SU-DHL-6 (cell line): Measurements from ENCODE around the gene PBX1.

Experiments
- H2AFZ ChIP-seq: fragments of 200-600 bp; sonication (generic); 2 replicates; pipeline ENCODE4 v1.6.1; 2014; ENCODE audit warnings: low read depth, mild to moderate bottlenecking, moderate library complexity, mixed read lengths, antibody characterized with exemption, low read length; ENCODE audit not compliant: severe bottlenecking
- H3F3A ChIP-seq: fragments of 200-600 bp; shearing (Covaris generic); 2 replicates; pipeline ENCODE4 v1.6.0; 2016; ENCODE audit warnings: antibody characterized with exemption, mild to moderate bottlenecking; ENCODE audit not compliant: insufficient read depth
- H3K27ac ChIP-seq: fragments of 200-600 bp; sonication (generic); 2 replicates; pipeline ENCODE4 v1.5.1; 2016; ENCODE audit warnings: low read depth, mild to moderate bottlenecking, low read length, moderate library complexity, mixed read lengths
- H3K27me3 ChIP-seq: fragments of 200-600 bp; sonication (generic), shearing (Covaris generic); 2 replicates; pipeline ENCODE4 v1.6.0; 2014; ENCODE audit warnings: mild to moderate bottlenecking, low read length
- H3K36me3 ChIP-seq: fragments of 200-600 bp; sonication (generic); 2 replicates; pipeline ENCODE4 v1.6.1; 2014; ENCODE audit warnings: mild to moderate bottlenecking, low read length, mixed read lengths
- H3K4me2 ChIP-seq: fragments of 300-600, 200-600 bp; shearing (Covaris generic), sonication (generic); 2 replicates; pipeline ENCODE4 v1.6.0; 2014; ENCODE audit warnings: low read length, low read depth, mild to moderate bottlenecking; ENCODE audit not compliant: poor library complexity, severe bottlenecking
- H3K4me3 ChIP-seq: fragments of 200-600 bp; sonication (generic); 2 replicates; pipeline ENCODE4 v1.5.1; 2014; ENCODE audit warnings: antibody characterized with exemption, low read length, mild to moderate bottlenecking, mixed read lengths; ENCODE audit not compliant: insufficient read depth, poor library complexity, severe bottlenecking
- H3K79me2 ChIP-seq: fragments of 200-600 bp; sonication (generic); 2 replicates; pipeline ENCODE4 v1.6.1; 2014; ENCODE audit warnings: mild to moderate bottlenecking, low read length, moderate library complexity; ENCODE audit not compliant: insufficient read depth
- H3K9ac ChIP-seq: fragments of 200-600 bp; sonication (generic); 2 replicates; pipeline ENCODE4 v1.7.0; 2014; ENCODE audit warnings: mild to moderate bottlenecking, low read length
- H3K9me2 ChIP-seq: fragments of 200-600 bp; sonication (generic); replicated peaks from 2 replicates; pipeline ENCODE4 v1.6.1; 2014; ENCODE audit warnings: low read length; ENCODE audit not compliant: insufficient read depth
- H3K9me3 ChIP-seq: fragments of 200-600 bp; sonication (generic); 2 replicates; pipeline ENCODE4 v1.6.1; 2014; ENCODE audit warnings: low read length, mixed read lengths; ENCODE audit not compliant: insufficient read depth
- H4K20me1 ChIP-seq: fragments of 200-600 bp; sonication (generic); 2 replicates; pipeline ENCODE4 v1.6.1; 2014; ENCODE audit warnings: low read depth, mild to moderate bottlenecking, antibody characterized with exemption, low read length, moderate library complexity, mixed read lengths
- EZH2phosphoT487 ChIP-seq: fragments of 200-600 bp; sonication (generic), shearing (Covaris generic); conservative IDR thresholded peaks from 2 replicates; pipeline ENCODE4 v1.6.1; 2018; ENCODE audit warnings: mild to moderate bottlenecking, antibody characterized with exemption, low read length, moderate library complexity, mixed read lengths
- TF ChIP-seq, protein P1 (sequence below): fragments of 200-600 bp; sonication (generic); IDR thresholded peaks from one replicate; pipeline ENCODE4 v1.5.1; 2017; ENCODE audit warnings: antibody characterized with exemption, mild to moderate bottlenecking, low read length, moderate library complexity; ENCODE audit not compliant: insufficient read depth, poor library complexity, severe bottlenecking

PBX1 gene

DNA sequence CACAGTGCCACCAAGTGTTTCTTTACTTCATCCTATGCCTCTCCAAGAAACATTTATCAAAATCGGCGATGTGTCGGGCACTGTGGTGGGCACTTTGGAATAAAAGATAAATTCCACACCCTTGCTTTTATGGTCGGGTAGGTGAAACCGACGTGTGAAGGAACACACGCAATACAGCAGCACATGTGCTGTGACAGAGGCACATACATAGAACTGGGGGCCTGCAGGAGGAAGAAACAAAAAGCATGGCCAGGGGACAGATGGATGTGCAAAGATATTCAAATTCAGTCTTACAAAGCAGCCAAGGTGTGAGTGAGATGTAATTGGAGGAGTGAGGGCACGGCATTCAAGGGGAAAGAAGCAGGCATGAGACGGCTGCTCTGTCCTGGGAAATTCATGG, 282.0 kb downstream of the PBX1 start:
- no peaks in the 10 kb centered on the region for H3K36me3 ChIP-seq
- no peak overlapping the region for H3K9ac ChIP-seq
- no peaks in the 10 kb centered on the region for H3K27me3 ChIP-seq
- H3K79me2 ChIP-seq = no peaks in the 10 kb centered on the region
- H3K9me2 ChIP-seq = no peaks in the 10 kb centered on the region
- H3K27ac ChIP-seq = no peak overlapping the region
- H4K20me1 ChIP-seq = no peaks in the 10 kb centered on the region
- H3F3A ChIP-seq = no peaks in the 10 kb centered on the region
- TF ChIP-seq, protein P1, sequence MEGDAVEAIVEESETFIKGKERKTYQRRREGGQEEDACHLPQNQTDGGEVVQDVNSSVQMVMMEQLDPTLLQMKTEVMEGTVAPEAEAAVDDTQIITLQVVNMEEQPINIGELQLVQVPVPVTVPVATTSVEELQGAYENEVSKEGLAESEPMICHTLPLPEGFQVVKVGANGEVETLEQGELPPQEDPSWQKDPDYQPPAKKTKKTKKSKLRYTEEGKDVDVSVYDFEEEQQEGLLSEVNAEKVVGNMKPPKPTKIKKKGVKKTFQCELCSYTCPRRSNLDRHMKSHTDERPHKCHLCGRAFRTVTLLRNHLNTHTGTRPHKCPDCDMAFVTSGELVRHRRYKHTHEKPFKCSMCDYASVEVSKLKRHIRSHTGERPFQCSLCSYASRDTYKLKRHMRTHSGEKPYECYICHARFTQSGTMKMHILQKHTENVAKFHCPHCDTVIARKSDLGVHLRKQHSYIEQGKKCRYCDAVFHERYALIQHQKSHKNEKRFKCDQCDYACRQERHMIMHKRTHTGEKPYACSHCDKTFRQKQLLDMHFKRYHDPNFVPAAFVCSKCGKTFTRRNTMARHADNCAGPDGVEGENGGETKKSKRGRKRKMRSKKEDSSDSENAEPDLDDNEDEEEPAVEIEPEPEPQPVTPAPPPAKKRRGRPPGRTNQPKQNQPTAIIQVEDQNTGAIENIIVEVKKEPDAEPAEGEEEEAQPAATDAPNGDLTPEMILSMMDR = no peak
- no peak for TF ChIP-seq EZH2phosphoT487
- H3K4me2 ChIP-seq = no peak overlapping the region
- H3K9me3 ChIP-seq = no peaks in the 10 kb centered on the region
- H2AFZ ChIP-seq = no peak overlapping the region
- H3K4me3 ChIP-seq = no peak overlapping the region

DNA sequence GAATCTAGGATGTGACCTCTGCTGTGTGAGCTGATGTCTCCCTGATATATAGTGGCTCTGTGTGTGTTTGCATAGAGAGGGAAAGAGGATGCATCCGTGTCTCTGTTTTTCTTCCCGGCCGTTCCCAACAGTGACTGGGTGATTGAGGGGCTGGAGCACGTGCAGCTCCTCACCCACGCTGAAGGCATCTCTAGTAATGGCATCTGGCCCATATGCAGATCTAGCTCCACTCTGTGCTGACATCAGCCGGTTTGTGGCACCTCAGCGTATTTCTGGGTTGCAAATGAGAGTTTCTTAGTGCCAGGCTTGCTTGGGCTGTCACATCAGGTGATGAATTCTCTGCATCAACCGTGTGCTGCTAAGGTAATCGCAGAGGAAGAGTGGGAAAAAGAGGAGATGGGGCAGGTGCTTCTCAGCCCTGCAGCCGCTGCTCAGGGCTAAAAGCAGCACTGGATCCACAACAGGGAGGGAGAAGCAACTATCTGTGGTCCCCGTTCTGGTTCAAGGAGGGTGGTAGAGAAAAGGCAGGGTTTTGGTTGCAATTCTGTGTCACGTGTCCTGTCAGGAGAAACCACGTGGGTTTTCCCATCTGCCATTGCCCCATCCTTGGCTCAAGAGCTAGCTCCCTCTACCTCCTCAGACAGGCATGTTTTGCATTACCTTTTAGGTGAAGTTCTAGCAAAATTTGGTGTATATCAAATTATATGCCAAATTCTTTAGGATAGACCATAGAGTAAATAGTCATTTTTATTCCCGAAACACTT, 282.9 kb downstream of the PBX1 start:
- TF ChIP-seq, protein P1 = no peak
- no peak for TF ChIP-seq EZH2phosphoT487
- Histone ChIP-seq H3K9me3 (no peaks in the 10 kb centered on the region), H3F3A (no peaks in the 10 kb centered on the region), H3K4me3 (no peak overlapping the region), H3K36me3 (no peaks in the 10 kb centered on the region), H3K27ac (no peak overlapping the region), H3K79me2 (no peaks in the 10 kb centered on the region), H3K9ac (no peak overlapping the region), H3K27me3 (no peaks in the 10 kb centered on the region), H3K4me2 (no peak overlapping the region), H3K9me2 (no peaks in the 10 kb centered on the region), H4K20me1 (no peaks in the 10 kb centered on the region), H2AFZ (no peak overlapping the region)

DNA sequence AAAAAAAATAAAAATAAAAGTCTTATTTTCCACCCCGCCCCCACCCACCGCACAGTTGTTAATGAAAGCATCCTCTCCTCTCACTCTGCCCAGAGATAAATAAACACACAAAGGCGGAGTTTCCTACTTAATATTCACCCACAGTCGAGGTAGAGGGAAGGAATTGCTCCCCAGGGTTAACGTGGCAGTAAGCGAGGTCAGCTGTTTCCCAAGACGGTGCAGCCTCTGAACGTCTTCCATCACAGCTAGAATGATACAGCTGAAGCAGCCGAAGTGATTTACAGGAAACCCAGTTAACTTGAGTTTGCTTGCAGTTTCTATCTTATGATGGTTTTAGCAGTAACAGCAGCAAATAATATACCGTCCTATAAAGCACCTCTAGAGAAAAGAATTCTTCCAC, 283.9 kb downstream of the PBX1 start:
- H3F3A ChIP-seq = no peaks in the 10 kb centered on the region

More for the DNA sequence above, 283.9 kb downstream of the PBX1 start:
- no peak overlapping the region for H3K4me2 ChIP-seq
- H3K27ac ChIP-seq = no peak overlapping the region
- H3K9ac ChIP-seq = no peak overlapping the region
- H3K9me3 ChIP-seq = no peaks in the 10 kb centered on the region
- H3K36me3 ChIP-seq = no peaks in the 10 kb centered on the region
- TF ChIP-seq, protein P1 = no peak
- TF ChIP-seq EZH2phosphoT487 = no peak
- H4K20me1 ChIP-seq = no peaks in the 10 kb centered on the region
- no peak overlapping the region for H3K4me3 ChIP-seq
- H3K79me2 ChIP-seq = no peaks in the 10 kb centered on the region
- no peak overlapping the region for H2AFZ ChIP-seq
- H3K27me3 ChIP-seq = no peaks in the 10 kb centered on the region
- no peaks in the 10 kb centered on the region for H3K9me2 ChIP-seq
